K562 (cell line): Measurements from ENCODE around the gene CHCHD4. TPM values are rescaled to one million over a fixed set of nuclear protein-coding genes. Genes with fewer than 3 reads are reported as not detected.

ENCODE experiments used
- ATF4 ChIP-seq: fragments of 450-650 bp; formaldehyde crosslinking; IDR thresholded peaks from 2 replicates; pipeline ENCODE4 v1.4.0; 2022; ENCODE audit warnings: mild to moderate bottlenecking, moderate library complexity
- BCL6 ChIP-seq: fragments of 250-450 bp; sonication (Bioruptor Pico); IDR thresholded peaks from 2 replicates; pipeline ENCODE4 v1.4.0; 2020
- E2F4 ChIP-seq: sonication (generic); formaldehyde crosslinking; IDR thresholded peaks from 2 replicates; pipeline ENCODE4 v1.8.0; 2022; ENCODE audit warnings: mild to moderate bottlenecking, low read depth, missing genetic modification reagents
- HBP1 ChIP-seq: fragments of 450-650 bp; formaldehyde crosslinking; IDR thresholded peaks from 2 replicates; pipeline ENCODE4 v1.4.0; 2022; ENCODE audit warnings: missing genetic modification characterization
- HCFC1 ChIP-seq: IDR thresholded peaks from 2 replicates; pipeline ENCODE4 v1.6.1; 2012; ENCODE audit warnings: low read depth, low read length, improper control_type of control experiment
- HDAC1 ChIP-seq, 2 experiments: fragments of 450-650 bp; IDR thresholded peaks; 2 replicates each; pipeline ENCODE4 v1.6.1; 2016 to 2017; ENCODE audit warnings: inconsistent platforms in 1 of 2, mild to moderate bottlenecking in 1 of 2, moderate library complexity in 1 of 2
- PATZ1 ChIP-seq: fragments of 250-450 bp; sonication (Bioruptor Pico); IDR thresholded peaks from 2 replicates; pipeline ENCODE4 v1.5.0; 2020; ENCODE audit warnings: mild to moderate bottlenecking, borderline replicate concordance
- RBBP5 ChIP-seq: fragments of 200-600 bp; sonication (generic); IDR thresholded peaks from 2 replicates; pipeline ENCODE4 v1.6.1; 2012; ENCODE audit warnings: borderline replicate concordance, mild to moderate bottlenecking, low read length, control low read depth, inconsistent platforms; ENCODE audit not compliant: insufficient read depth, poor library complexity, severe bottlenecking
- SP1 ChIP-seq: sonication (generic); formaldehyde crosslinking; IDR thresholded peaks from 2 replicates; pipeline ENCODE4 v1.8.1; 2022; ENCODE audit warnings: mild to moderate bottlenecking, missing genetic modification reagents
- SREBF1 ChIP-seq: fragments of 150-350 bp; IDR thresholded peaks from 2 replicates; pipeline ENCODE4 v1.6.1; 2014; ENCODE audit warnings: antibody characterized with exemption, low read depth, low read length, borderline replicate concordance
- TBL1XR1 ChIP-seq, 2 experiments: IDR thresholded peaks; 2 replicates each; pipeline ENCODE4 v1.6.1; 2012; ENCODE audit warnings: improper control_type of control experiment in 2 of 2, low read length in 2 of 2, mild to moderate bottlenecking in 1 of 2
- TCF15 ChIP-seq: fragments of 250-450 bp; sonication (Bioruptor Pico); IDR thresholded peaks from 2 replicates; pipeline ENCODE4 v1.8.0; 2022; ENCODE audit warnings: moderate library complexity, mild to moderate bottlenecking, inconsistent platforms
- TEAD1 ChIP-seq, 2 experiments: fragments of 450-650 bp in 1 of 2; sonication (generic) in 1 of 2; formaldehyde crosslinking; IDR thresholded peaks; 2 replicates each; pipeline versions ENCODE4 v1.4.0 to v1.8.0; 2020 to 2022; ENCODE audit warnings: mild to moderate bottlenecking in 2 of 2, missing genetic modification reagents in 1 of 2
- ZNF395 ChIP-seq: fragments of 200-800 bp; sonication (Bioruptor generic); IDR thresholded peaks from 2 replicates; pipeline ENCODE4 v1.6.1; 2017; ENCODE audit warnings: missing genetic modification characterization, missing compliant biosample characterization
- ZNF584 ChIP-seq: fragments of 200-800 bp; sonication (Bioruptor generic); IDR thresholded peaks from 2 replicates; pipeline ENCODE4 v1.6.1; 2016; ENCODE audit warnings: low read depth, mild to moderate bottlenecking, missing genetic modification characterization, missing compliant biosample characterization
- ZNF589 ChIP-seq: fragments of 200-800 bp; sonication (Bioruptor generic); IDR thresholded peaks from 2 replicates; pipeline ENCODE4 v1.6.1; 2016; ENCODE audit warnings: low read depth, missing genetic modification characterization, missing compliant biosample characterization
- ZNF644 ChIP-seq: fragments of 200-800 bp; sonication (Bioruptor generic); IDR thresholded peaks from 2 replicates; pipeline ENCODE4 v1.6.1; 2016; ENCODE audit warnings: low read depth, missing genetic modification characterization, missing compliant biosample characterization
- polyA plus RNA-seq, 8 experiments: library from polyadenylated mRNA; depleted of rRNA in 4 of 8; stranded (reverse) in 5 of 8; unstranded in 3 of 8; fragments of >200 nt; fragmentation: Nextera tagmentation in 2 of 8; fragmentation: Illumina TruSeq in 1 of 8; extraction: Ambion mirVana in 2 of 8; extraction: Trizol in 1 of 8; gene quantifications; 2 replicates each; pipeline versions ENCODE4 v1.2.1 to v1.2.3, GENCODE V29; 2011 to 2014; ENCODE audit warnings: inconsistent platforms in 1 of 8, missing spikeins in 1 of 8
- total RNA-seq, 7 experiments: library from RNA; depleted of rRNA in 6 of 7; stranded (reverse); fragments of >200 nt in 6 of 7; fragmentation: Illumina TruSeq in 2 of 7; extraction: Trizol in 2 of 7; gene quantifications; 2 replicates each; pipeline versions ENCODE4 v1.2.1 to v1.2.3, GENCODE V29; 2011 to 2021; ENCODE audit warnings: low replicate concordance in 1 of 7

Gene CHCHD4
- total and polyA plus RNA-seq, 9 of the 15 experiments (the other 6 are each of a cell fraction or from before 2014, with no cell fraction given) = 55.4 to 225 (median 77.2) TPM

- peak; percentile 96 for TF ChIP-seq ZNF395 (CRISPR knock-in tag)
- peak; percentile 17; the same call in 1 of the 2 replicates for TF ChIP-seq SREBF1
- TF ChIP-seq E2F4 (CRISPR knock-in tag) = peak; percentile 50; the same call in 1 of the 2 replicates
- TF ChIP-seq TCF15 = no peak
- peak; percentile 81 for TF ChIP-seq ZNF584 (CRISPR knock-in tag)
- peak; percentile 64; the same call in 1 of the 2 replicates for TF ChIP-seq ATF4 (CRISPR knock-in tag)
- TF ChIP-seq ZNF644 (tag) = peak; percentile 91; the same call in 1 of the 2 replicates
- TF ChIP-seq TBL1XR1 (IDR thresholded peaks at IDR 0.05; ENCODE audit: low read length in 2 of 2) = peak; percentile 7 to 9; a peak in 1 of 4 replicates
- no peak for TF ChIP-seq PATZ1 (CRISPR knock-in tag)
- TF ChIP-seq ZNF589 (CRISPR knock-in tag) = no peak
- TF ChIP-seq TEAD1 (CRISPR knock-in tag; IDR thresholded peaks at IDR 0.05) = peak in 1 of 2 experiments; percentile 72; a peak in 2 of 4 replicates
- TF ChIP-seq HDAC1 (IDR thresholded peaks at IDR 0.05) = no peak
- peak; percentile 69 for TF ChIP-seq RBBP5
- TF ChIP-seq SP1 (CRISPR knock-in tag) = peak; percentile 80
- 0 out of 2 replicates have a peak, but pooled peaks have one; percentile 66 for TF ChIP-seq BCL6
- peak; percentile 100 for TF ChIP-seq HCFC1
- no peak for TF ChIP-seq HBP1 (CRISPR knock-in tag)
Measured at GRCh38 chr3:14124615-14125192, at the start of gene CHCHD4, which contains the start of gene TMEM43 (continued).
